ENCODE data around the gene ADAMTS15. TPM values are rescaled to one million over a fixed set of nuclear protein-coding genes. Genes with fewer than 3 reads are reported as not detected.

ADAMTS15 gene
- total RNA-seq, result 8.4 TPM
- long read RNA-seq, full-length matches to known transcripts, result 2 of 6 reads
- long read RNA-seq, partial matches to known transcripts, result 4 of 6 reads
- long read RNA-seq, other reads (novel, unspliced or antisense), result 0 of 6 reads

- intact Hi-C loops (cut with DNase I), result no loop called here
- H3K4me3 ChIP-seq, result peak within 1 kb of the TSS; percentile 65
- peak; percentile 93 to 95 for ATAC-seq
- H3K36me3 ChIP-seq, result no peaks in the 10 kb centered on the region
- TF ChIP-seq CTCF (IDR thresholded peaks at IDR 0.05), result no peak
- peaks cover 25% of the 10 kb centered on the region for H3K27me3 ChIP-seq (ENCODE audit: low read depth)
- peak; percentile 89 for DNase-seq
- peaks cover 25% of the 10 kb centered on the region for H3K4me1 ChIP-seq
- H3K27ac ChIP-seq, result peak within 1 kb of the TSS; percentile 74
- no peaks in the 10 kb centered on the region for H3K9me3 ChIP-seq
Measured at GRCh38 chr11:130448416-130449309, at the start of gene ADAMTS15. TSS of gene ADAMTS15 (plus strand) at chr11:130448645. CDS start at chr11:130448974, 329 bp downstream.

- intact Hi-C loops (cut with DNase I), result no loop called here
- Histone ChIP-seq H3K4me3 (no peak overlapping the region), H3K36me3 (no peaks in the 10 kb centered on the region), H3K27me3 (ENCODE audit: low read depth) (no peaks in the 10 kb centered on the region), H3K4me1 (peaks cover 23% of the 10 kb centered on the region), H3K27ac (no peak overlapping the region), H3K9me3 (no peaks in the 10 kb centered on the region)
- no peak for ATAC-seq
- no peak for DNase-seq
- no peak for TF ChIP-seq CTCF (IDR thresholded peaks at IDR 0.05)
Measured at GRCh38 chr11:130399196-130399595, 49.2 kb upstream of the ADAMTS15 start.

DNA sequence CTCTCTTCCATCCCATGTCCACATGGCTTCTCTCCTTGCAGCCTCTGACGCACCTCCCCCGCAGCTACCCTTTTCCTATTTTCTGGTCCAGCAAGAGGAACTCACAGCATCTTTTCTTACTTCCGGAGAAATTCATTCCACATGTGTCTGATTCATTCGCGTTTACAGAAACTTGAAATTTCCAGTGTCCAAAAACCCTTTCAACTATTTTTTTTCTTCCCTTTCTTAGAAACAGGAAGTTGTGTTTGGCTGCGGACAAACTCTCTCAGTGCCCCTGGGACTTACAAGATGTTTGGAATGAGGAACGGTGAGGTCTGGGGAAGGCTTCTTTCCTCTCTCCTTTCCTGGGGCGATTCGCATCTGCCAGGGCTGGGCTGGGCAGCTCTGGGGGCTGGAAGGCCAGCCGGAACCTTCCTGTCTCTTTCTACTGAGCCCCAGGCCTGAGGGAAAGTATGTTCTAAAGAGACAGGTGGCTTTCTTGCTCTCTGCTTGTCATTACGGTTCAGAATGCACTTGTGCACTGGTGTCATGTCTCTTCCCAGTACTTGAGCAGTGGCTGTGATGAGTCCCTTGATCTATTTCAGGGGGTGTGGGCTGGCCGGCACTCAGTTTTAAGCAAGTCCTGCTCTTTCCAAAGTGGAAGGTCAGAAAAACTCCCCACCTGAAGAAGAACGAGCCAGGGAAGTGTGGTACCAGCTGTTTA is 47.5 kb upstream of the ADAMTS15 start:
- no peak for TF ChIP-seq CTCF (IDR thresholded peaks at IDR 0.05)
- ATAC-seq (no peak), DNase-seq (no peak)
- no peaks in the 10 kb centered on the region for H3K9me3 ChIP-seq
- H3K4me1 ChIP-seq, result peaks cover 23% of the 10 kb centered on the region
- H3K36me3 ChIP-seq, result no peaks in the 10 kb centered on the region
- peak overlapping the region; percentile 43 for H3K27ac ChIP-seq
- no peak overlapping the region for H3K4me3 ChIP-seq
- intact Hi-C loops (cut with DNase I), result no loop called here
- no peaks in the 10 kb centered on the region for H3K27me3 ChIP-seq (ENCODE audit: low read depth)

GRCh38 chr11:130402570-130402969 is 45.9 kb upstream of the ADAMTS15 start:
- Histone ChIP-seq H3K36me3 (no peaks in the 10 kb centered on the region), H3K4me1 (peaks cover 23% of the 10 kb centered on the region), H3K27me3 (ENCODE audit: low read depth) (no peaks in the 10 kb centered on the region), H3K9me3 (no peaks in the 10 kb centered on the region), H3K4me3 (no peak overlapping the region), H3K27ac (peak overlapping the region; percentile 36)
- DNase-seq (no peak), ATAC-seq (no peak)
- TF ChIP-seq CTCF (IDR thresholded peaks at IDR 0.05), result no peak
- intact Hi-C loops (cut with DNase I), result no loop called here

DNA sequence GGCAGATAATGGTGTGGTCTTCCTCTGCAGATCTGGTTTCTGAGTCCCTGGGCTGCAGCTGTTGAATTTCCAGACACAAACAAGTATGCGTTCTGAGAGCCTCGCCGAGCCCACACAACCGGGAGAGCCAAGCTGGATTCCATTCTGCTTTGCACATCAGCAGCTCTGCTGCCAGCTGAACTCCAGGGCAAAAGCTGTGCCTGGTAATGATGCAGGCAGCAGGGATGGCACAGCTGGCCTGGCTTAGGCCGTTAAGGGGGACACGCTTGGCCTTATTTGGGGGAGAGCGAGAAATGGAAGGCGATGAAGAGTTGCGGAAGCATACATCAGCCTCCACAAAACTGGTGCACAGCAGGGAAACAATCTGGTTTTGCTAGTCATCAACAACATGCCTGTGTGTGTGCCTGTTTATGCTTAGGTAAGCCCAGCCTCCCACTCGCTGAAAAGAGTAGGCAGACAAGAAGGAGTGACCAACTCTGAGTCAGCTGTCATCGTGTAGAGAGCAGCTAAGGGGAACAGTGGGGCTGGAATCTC is 45.1 kb upstream of the ADAMTS15 start:
- intact Hi-C loops (cut with DNase I), result no loop called here
- Histone ChIP-seq H3K27ac (peak overlapping the region; percentile 53), H3K27me3 (ENCODE audit: low read depth) (no peaks in the 10 kb centered on the region), H3K4me3 (no peak overlapping the region), H3K4me1 (peaks cover 23% of the 10 kb centered on the region), H3K36me3 (no peaks in the 10 kb centered on the region), H3K9me3 (no peaks in the 10 kb centered on the region)
- DNase-seq (no peak), ATAC-seq (peak; percentile 59 to 69)
- no peak for TF ChIP-seq CTCF (IDR thresholded peaks at IDR 0.05)
